22Rv1 (cell line): ENCODE measurements around the gene PWWP2B.

Experiments
- CTCF ChIP-seq: fragments of 450-650 bp; IDR thresholded peaks from 2 replicates; pipeline ENCODE4 v1.5.1; 2017; ENCODE audit warnings: mild to moderate bottlenecking
- ZFX ChIP-seq: fragments of 450-650 bp; IDR thresholded peaks from 2 replicates; pipeline ENCODE4 v1.6.1; 2017; ENCODE audit warnings: antibody characterized with exemption, borderline replicate concordance

- TF ChIP-seq CTCF: no peak
- no peak for TF ChIP-seq ZFX
These were observed 24.4 kb upstream of the PWWP2B start for GRCh38 chr10:132372516-132373095.
